Stomach (tissue), 4 donors: Measurements from ENCODE around the gene NAT9.

Experiments used
- POLR2A ChIP-seq, 4 donors: fragments of 450-650 bp; IDR thresholded peaks; one replicate each; pipeline ENCODE4 v1.6.1; 2016; ENCODE audit warnings: antibody characterized with exemption in 4 of 4, control low read depth in 2 of 4, mild to moderate bottlenecking in 1 of 4, moderate library complexity in 1 of 4
- POLR2AphosphoS5 ChIP-seq, 3 donors: sonication (generic); formaldehyde crosslinking; IDR thresholded peaks; one replicate each; pipeline ENCODE4 v1.6.1; 2016; ENCODE audit warnings: antibody characterized with exemption in 3 of 3
- TF ChIP-seq, protein P1 (sequence below), 7 experiments: fragments of 450-650 bp in 4 of 7; fragments of 200-600 bp in 3 of 7; sonication (generic) in 3 of 7; IDR thresholded peaks; one replicate each; pipeline ENCODE4 v1.5.1; 2016 to 2019; ENCODE audit warnings: antibody characterized with exemption in 7 of 7, control low read depth in 2 of 7, mild to moderate bottlenecking in 1 of 7

DNA sequence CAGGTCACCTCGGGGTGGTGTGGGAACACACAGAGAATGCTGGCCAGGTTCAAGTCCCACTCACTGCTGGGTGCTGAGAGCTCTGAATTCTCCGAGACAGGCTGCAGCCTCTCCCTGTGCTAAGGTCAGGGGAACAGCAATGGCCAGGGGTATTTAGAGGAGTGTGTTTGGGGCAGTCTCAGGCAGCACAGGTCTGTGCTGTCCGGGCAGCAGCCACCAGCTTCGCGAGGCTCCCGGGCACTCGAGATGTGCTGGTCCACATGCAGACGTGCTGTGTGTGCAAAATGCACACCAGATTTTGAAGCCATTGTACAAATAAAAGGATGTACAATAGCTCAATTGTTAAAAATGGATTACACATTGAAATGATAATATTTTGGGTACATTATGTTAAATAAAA lies 20.6 kb downstream of the NAT9 start:
- TF ChIP-seq, protein P1, sequence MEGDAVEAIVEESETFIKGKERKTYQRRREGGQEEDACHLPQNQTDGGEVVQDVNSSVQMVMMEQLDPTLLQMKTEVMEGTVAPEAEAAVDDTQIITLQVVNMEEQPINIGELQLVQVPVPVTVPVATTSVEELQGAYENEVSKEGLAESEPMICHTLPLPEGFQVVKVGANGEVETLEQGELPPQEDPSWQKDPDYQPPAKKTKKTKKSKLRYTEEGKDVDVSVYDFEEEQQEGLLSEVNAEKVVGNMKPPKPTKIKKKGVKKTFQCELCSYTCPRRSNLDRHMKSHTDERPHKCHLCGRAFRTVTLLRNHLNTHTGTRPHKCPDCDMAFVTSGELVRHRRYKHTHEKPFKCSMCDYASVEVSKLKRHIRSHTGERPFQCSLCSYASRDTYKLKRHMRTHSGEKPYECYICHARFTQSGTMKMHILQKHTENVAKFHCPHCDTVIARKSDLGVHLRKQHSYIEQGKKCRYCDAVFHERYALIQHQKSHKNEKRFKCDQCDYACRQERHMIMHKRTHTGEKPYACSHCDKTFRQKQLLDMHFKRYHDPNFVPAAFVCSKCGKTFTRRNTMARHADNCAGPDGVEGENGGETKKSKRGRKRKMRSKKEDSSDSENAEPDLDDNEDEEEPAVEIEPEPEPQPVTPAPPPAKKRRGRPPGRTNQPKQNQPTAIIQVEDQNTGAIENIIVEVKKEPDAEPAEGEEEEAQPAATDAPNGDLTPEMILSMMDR (IDR thresholded peaks at IDR 0.05) = no peak
- TF ChIP-seq POLR2A (IDR thresholded peaks at IDR 0.05) (no peak), POLR2AphosphoS5 (IDR thresholded peaks at IDR 0.05) (no peak)
